Heart left ventricle (tissue), 16 donors: ENCODE data around the gene POLD2. TPM values are rescaled to one million over a fixed set of nuclear protein-coding genes. Genes with fewer than 3 reads are reported as not detected.

Experiments
- ATAC-seq, 4 donors: fragments of 200-7000 bp; cut with Tn5 transposase; one replicate each; pipeline ENCODE4 v1.9.1; 2020 to 2022; ENCODE audit warnings: moderate library complexity in 4 of 4, mild to moderate bottlenecking in 3 of 4, moderate number of reproducible peaks in 1 of 4
- DNase-seq, 5 donors: peaks; one replicate each; pipeline ENCODE4 v3.0.0-alpha.2; 2020
- H3K27ac ChIP-seq, 12 donors: fragments of 200-600 bp; sonication (generic) in 4 of 12; one replicate each; pipeline versions ENCODE4 v1.5.0 to v1.8.0; 2016 to 2022; ENCODE audit warnings: mild to moderate bottlenecking in 2 of 12
- H3K27me3 ChIP-seq, 9 donors: fragments of 200-600 bp; sonication (generic) in 2 of 9; one replicate each; pipeline versions ENCODE4 v1.5.1 to v1.8.0; 2016 to 2022; ENCODE audit warnings: mild to moderate bottlenecking in 3 of 9
- H3K36me3 ChIP-seq, 9 donors: fragments of 200-600 bp; sonication (generic) in 2 of 9; one replicate each; pipeline versions ENCODE4 v1.5.0 to v1.8.0; 2018 to 2022; ENCODE audit warnings: mild to moderate bottlenecking in 2 of 9
- H3K4me1 ChIP-seq, 12 donors: fragments of 200-600 bp; sonication (generic) in 4 of 12; one replicate each; pipeline versions ENCODE4 v1.5.0 to v1.8.0; 2016 to 2022; ENCODE audit warnings: mild to moderate bottlenecking in 3 of 12
- H3K4me3 ChIP-seq, 12 donors: fragments of 200-600 bp; sonication (generic) in 4 of 12; one replicate each; pipeline versions ENCODE4 v1.5.0 to v1.8.0; 2017 to 2022; ENCODE audit warnings: mild to moderate bottlenecking in 9 of 12, moderate library complexity in 4 of 12
- H3K9me3 ChIP-seq, 12 donors: fragments of 200-600 bp; sonication (generic) in 4 of 12; one replicate each; pipeline versions ENCODE4 v1.5.0 to v1.8.0; 2016 to 2022; ENCODE audit warnings: mild to moderate bottlenecking in 1 of 12
- POLR2A ChIP-seq, 2 donors: fragments of 450-650 bp; IDR thresholded peaks; one replicate each; pipeline ENCODE4 v1.6.1; 2017; ENCODE audit warnings: antibody characterized with exemption in 2 of 2, mild to moderate bottlenecking in 2 of 2, moderate library complexity in 2 of 2
- WGBS, 4 donors: extraction: QIAGEN DNeasy Blood & Tissue Kit in 2 of 4; methylation state at CpG; one replicate each; pipeline versions ENCODE4 v1.1.5 to v1.1.7; 2013 to 2018; 5-methylcytosine and 5-hydroxymethylcytosine counted together
- intact Hi-C, 10 donors: fragments of 100-400 bp; cut with DNase I; formaldehyde crosslinking; loops; one replicate each; pipeline versions ENCODE4 v1.11.1 to v1.14.2; 2022
- polyA plus RNA-seq, 2 donors: library from polyadenylated mRNA; stranded (reverse); fragments of 200-250 nt; gene quantifications; one replicate each; pipeline ENCODE4 v1.2.3, GENCODE V29; 2013
- total RNA-seq, 9 donors: library from RNA; depleted of rRNA in 2 of 9; stranded (reverse); fragments of >200 nt in 2 of 9; fragmentation: NEBNext Ultra II Directional in 3 of 9; extraction: Animal tissue kit (Norgen Biotek cat#: 25700) in 3 of 9; gene quantifications; one replicate each; pipeline versions ENCODE4 v1.1.0 to v1.2.4, GENCODE V29; 2016 to 2023
- TF ChIP-seq, protein P1 (sequence below), 12 donors: fragments of 200-600 bp; sonication (generic) in 4 of 12; IDR thresholded peaks; one replicate each; pipeline versions ENCODE4 v1.5.0 to v1.8.0; 2018 to 2022; ENCODE audit warnings: antibody characterized with exemption in 12 of 12, mild to moderate bottlenecking in 5 of 12
- donor health status: ischemic (EF 13 %, LVEDD 7.1; RV severe dilation, severe dysfunction).
- donor health status: healthy with polysubstance abuse.
- donor health status: DM: no; HTN: yes; CAD: no.
- donor health status: DM: no; HTN: no; CAD: no.
- donor health status: ischemic (EF 25% LVEDD 6.9; RV normal size, moderate dysfunction).
- donor health status: ischemic (EF 25% LVEDD 5.7; RV mildly dilated, moderate dysfunction).
- donor health status: healthy.
- donor health status: DM: yes; HTN: yes; CAD: no.
- donor health status: ischemic (EF 35%, LVEDD 5.7; RV mildly dilated, moderate dysfunction).
- donor health status: nonischemic (EF 11% LVEDD 7.7; RV severe dilation, severe dysfunction).
- donor health status: DM: yes; HTN: yes; CAD: no.
- donor health status: PGD.
- donor health status: ischemic (EF 29% LVEDD 5.4; RV normal size, mild dysfunction).
- donor health status: nonischemic (EF 23%, LVEDD 6.1; RV moderate dilation, normal function).

POLD2 gene
- total and polyA plus RNA-seq, 11 donors = 67.0 to 176 (median 89.2) TPM

DNA sequence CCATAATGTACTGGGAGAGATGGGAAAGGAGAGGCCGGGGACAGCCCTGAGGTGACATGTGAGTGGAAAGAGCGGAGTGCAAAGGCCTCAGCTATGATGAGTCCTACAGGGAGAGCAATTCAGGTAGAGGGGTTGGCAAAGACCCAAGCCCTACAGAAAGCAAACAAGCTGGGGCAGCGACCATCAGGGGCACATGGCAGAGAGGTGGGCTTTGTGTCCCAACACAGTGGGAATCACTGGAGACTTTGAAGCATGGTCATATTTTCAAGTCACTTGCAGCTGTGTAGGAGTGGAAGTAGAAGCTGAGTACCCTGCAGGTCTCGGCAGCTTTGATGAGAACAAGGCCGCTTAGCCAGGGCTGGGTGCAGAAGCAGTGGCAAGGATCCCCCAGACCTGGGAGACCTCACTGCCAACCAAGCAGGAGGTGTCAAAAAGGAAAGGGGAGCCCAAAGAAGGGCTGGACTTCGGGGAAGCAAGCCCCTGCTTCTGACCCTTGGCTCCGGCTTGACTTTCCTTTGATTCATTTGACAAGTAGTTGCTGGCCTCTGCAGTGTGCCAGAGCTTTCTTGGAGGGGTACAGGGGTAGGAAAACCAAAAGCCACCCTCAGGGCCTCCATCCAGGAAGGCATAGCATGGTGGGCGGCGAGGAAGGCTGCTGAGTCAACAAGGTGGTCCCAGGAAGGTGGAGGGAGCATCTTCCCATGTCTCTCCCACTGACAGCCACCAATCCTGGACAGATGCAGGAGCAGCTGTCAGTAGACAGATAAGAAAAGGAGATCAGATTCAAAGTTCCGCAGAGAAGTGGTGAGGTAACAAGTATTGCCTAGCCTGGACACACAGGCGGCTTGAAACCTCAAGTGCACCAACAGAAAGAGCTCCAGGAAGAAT lies 56.0 kb downstream of the POLD2 start:
- peaks cover under 1 to 75% (median 41%) of the 10 kb centered on the region in 12 donors for H3K4me1 ChIP-seq
- ATAC-seq = no peak
- H3K9me3 ChIP-seq = no peaks in the 10 kb centered on the region
- peak in 1 of 5 donors; percentile 22 for DNase-seq
- TF ChIP-seq, protein P1, sequence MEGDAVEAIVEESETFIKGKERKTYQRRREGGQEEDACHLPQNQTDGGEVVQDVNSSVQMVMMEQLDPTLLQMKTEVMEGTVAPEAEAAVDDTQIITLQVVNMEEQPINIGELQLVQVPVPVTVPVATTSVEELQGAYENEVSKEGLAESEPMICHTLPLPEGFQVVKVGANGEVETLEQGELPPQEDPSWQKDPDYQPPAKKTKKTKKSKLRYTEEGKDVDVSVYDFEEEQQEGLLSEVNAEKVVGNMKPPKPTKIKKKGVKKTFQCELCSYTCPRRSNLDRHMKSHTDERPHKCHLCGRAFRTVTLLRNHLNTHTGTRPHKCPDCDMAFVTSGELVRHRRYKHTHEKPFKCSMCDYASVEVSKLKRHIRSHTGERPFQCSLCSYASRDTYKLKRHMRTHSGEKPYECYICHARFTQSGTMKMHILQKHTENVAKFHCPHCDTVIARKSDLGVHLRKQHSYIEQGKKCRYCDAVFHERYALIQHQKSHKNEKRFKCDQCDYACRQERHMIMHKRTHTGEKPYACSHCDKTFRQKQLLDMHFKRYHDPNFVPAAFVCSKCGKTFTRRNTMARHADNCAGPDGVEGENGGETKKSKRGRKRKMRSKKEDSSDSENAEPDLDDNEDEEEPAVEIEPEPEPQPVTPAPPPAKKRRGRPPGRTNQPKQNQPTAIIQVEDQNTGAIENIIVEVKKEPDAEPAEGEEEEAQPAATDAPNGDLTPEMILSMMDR (IDR thresholded peaks at IDR 0.05) = no peak
- no peak for TF ChIP-seq POLR2A (IDR thresholded peaks at IDR 0.05)
- WGBS, 4 donors = 84 to 87% (median 86%) methylated on average over 11 of the region's 11 CpGs
- H3K36me3 ChIP-seq = peaks cover 0 to 5% (median 0%) of the 10 kb centered on the region in 9 donors
- no peaks in the 10 kb centered on the region for H3K27me3 ChIP-seq
- H3K4me3 ChIP-seq = no peak overlapping the region
- H3K27ac ChIP-seq = no peak overlapping the region
- intact Hi-C loops = no loop called here

DNA sequence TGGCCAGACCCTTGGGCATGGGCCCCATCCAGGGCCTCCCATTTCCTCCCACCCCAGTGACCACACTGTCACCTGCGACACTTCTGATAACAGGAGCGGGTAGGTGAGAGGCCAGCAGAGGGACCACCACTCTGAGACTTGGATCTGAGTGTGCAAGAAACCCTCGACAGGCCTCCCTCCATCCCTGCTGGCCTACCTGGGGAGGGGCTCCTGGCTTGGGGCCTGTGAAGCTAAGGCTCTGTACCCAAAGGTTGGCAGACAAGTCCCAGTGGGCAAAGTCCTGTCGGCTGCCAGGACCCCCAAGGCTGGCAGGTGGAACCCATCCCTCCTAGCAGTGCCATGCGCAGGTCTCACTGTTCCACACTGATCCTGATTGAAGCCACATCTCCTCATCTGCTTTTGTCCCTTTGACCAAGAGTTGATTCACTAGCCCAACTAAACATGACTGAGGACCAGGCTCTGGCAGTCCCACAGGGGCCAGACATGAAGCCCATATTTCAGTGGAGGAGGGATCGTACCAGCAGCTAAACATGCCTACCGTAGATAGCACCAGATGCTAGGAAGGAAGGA lies 56.8 kb downstream of the POLD2 start:
- intact Hi-C loops = no loop called here
- Histone ChIP-seq H3K4me3 (no peak overlapping the region), H3K27ac (peak overlapping the region in 7 of 12 donors; percentile 48 to 88 (median 79)), H3K27me3 (no peaks in the 10 kb centered on the region), H3K4me1 (peaks cover 0 to 75% (median 35%) of the 10 kb centered on the region in 12 donors), H3K9me3 (no peaks in the 10 kb centered on the region), H3K36me3 (peaks cover 0 to 13% (median 6%) of the 10 kb centered on the region in 9 donors)
- no peak for ATAC-seq
- WGBS, 4 donors = 70 to 79% (median 73%) methylated on average over 7 of the region's 7 CpGs
- peak in 1 of 5 donors; percentile 54 for DNase-seq
- TF ChIP-seq, protein P1 (IDR thresholded peaks at IDR 0.05) = no peak
- no peak for TF ChIP-seq POLR2A (IDR thresholded peaks at IDR 0.05)

- Histone ChIP-seq H3K27me3 (no peaks in the 10 kb centered on the region), H3K4me1 (peaks cover 0 to 72% (median 32%) of the 10 kb centered on the region in 12 donors), H3K27ac (peak overlapping the region in 11 of 12 donors; percentile 35 to 88 (median 77)), H3K36me3 (peaks cover 0 to 18% (median 8%) of the 10 kb centered on the region in 9 donors), H3K4me3 (no peak overlapping the region), H3K9me3 (no peaks in the 10 kb centered on the region)
- TF ChIP-seq, protein P1 (IDR thresholded peaks at IDR 0.05) = no peak
- TF ChIP-seq POLR2A (IDR thresholded peaks at IDR 0.05) = no peak
- WGBS, 4 donors = 45 to 50% (median 48%) methylated on average over 6 of the region's 6 CpGs
- no peak for ATAC-seq
- intact Hi-C loops = no loop called here
- DNase-seq = no peak
Measured at GRCh38 chr7:44066111-44066460, 57.3 kb downstream of the POLD2 start.
